CD4-positive, alpha-beta T cell (primary cell): Measurements from ENCODE around the gene FAM78A. TPM values are rescaled to one million over a fixed set of nuclear protein-coding genes. Genes with fewer than 3 reads are reported as not detected.

Source experiments
- ATAC-seq: fragments of 200-7000 bp; cut with Tn5 transposase; one replicate; pipeline ENCODE4 v1.10.0; 2022; ENCODE audit warnings: mild to moderate bottlenecking; ENCODE audit not compliant: poor library complexity
- CTCF ChIA-PET: fragments of 350-600 bp; sonication (Branson Sonifier 250); formaldehyde crosslinking; loops from one replicate; lab custom pipeline; 2021; ENCODE audit warnings: antibody characterized with exemption, inconsistent platforms; lab: Charles Lee
- POLR2A ChIA-PET: fragments of 350-600 bp; sonication (Branson Sonifier 250); formaldehyde crosslinking; loops from one replicate; lab custom pipeline; 2021; ENCODE audit warnings: antibody characterized with exemption, inconsistent platforms; lab: Charles Lee
- DNase-seq, 14 experiments: peaks; one replicate each; pipeline ENCODE4 v3.0.0-alpha.2; 2013 to 2020; ENCODE audit warnings: mixed read lengths in 2 of 14
- H3K27ac ChIP-seq, 2 donors: one replicate each; pipeline versions ENCODE4 v1.5.1 to v1.7.0; 2013; ENCODE audit warnings: low read length in 2 of 2, low read depth in 1 of 2, mild to moderate bottlenecking in 1 of 2
- H3K27me3 ChIP-seq, 2 experiments: 1 replicate in 1 of 2; 2 replicates in 1 of 2; pipeline versions ENCODE4 v1.6.1 to v1.7.0; 2013; ENCODE audit warnings: low read length in 2 of 2, control low read depth in 1 of 2, mild to moderate bottlenecking in 1 of 2, moderate library complexity in 1 of 2; ENCODE audit not compliant: insufficient read depth in 2 of 2, control insufficient read depth in 1 of 2
- H3K36me3 ChIP-seq: one replicate; pipeline ENCODE4 v1.6.1; 2013; ENCODE audit warnings: low read length, control low read depth; ENCODE audit not compliant: insufficient read depth
- H3K4me1 ChIP-seq: one replicate; pipeline ENCODE4 v1.6.1; 2013; ENCODE audit warnings: low read length, control low read depth; ENCODE audit not compliant: insufficient read depth
- H3K4me3 ChIP-seq: one replicate; pipeline ENCODE4 v1.5.1; 2013; ENCODE audit warnings: mild to moderate bottlenecking, low read length, moderate library complexity
- H3K9me3 ChIP-seq, 2 experiments: 1 replicate in 1 of 2; 2 replicates in 1 of 2; pipeline versions ENCODE4 v1.6.1 to v1.7.0; 2013; ENCODE audit warnings: low read length in 2 of 2, mild to moderate bottlenecking in 2 of 2, control low read depth in 1 of 2, moderate library complexity in 1 of 2; ENCODE audit not compliant: control insufficient read depth in 1 of 2, insufficient read depth in 1 of 2
- H3K27ac Mint-ChIP-seq: one replicate; pipeline ENCODE4 v1.8.0; 2020; ENCODE audit warnings: mixed read lengths
- H3K27me3 Mint-ChIP-seq: one replicate; pipeline ENCODE4 v1.8.0; 2021; ENCODE audit warnings: mixed read lengths
- H3K36me3 Mint-ChIP-seq: one replicate; pipeline ENCODE4 v1.8.0; 2021; ENCODE audit warnings: low read depth, mixed read lengths
- H3K4me1 Mint-ChIP-seq: one replicate; pipeline ENCODE4 v1.8.0; 2021; ENCODE audit warnings: low read depth, mixed read lengths
- H3K4me3 Mint-ChIP-seq: one replicate; pipeline ENCODE4 v1.8.0; 2020; ENCODE audit warnings: mild to moderate bottlenecking, mixed read lengths
- H3K9me3 Mint-ChIP-seq: one replicate; pipeline ENCODE4 v1.8.0; 2020; ENCODE audit warnings: mixed read lengths
- CTCF ChIP-seq: fragments of 200-600 bp; IDR thresholded peaks from one replicate; pipeline ENCODE4 v1.8.0; 2022; ENCODE audit warnings: antibody characterized with exemption, mild to moderate bottlenecking
- intact Hi-C, 2 experiments: fragments of 100-400 bp; cut with DNase I in 1 of 2; cut with micrococcal nuclease in 1 of 2; formaldehyde crosslinking; loops; one replicate each; pipeline versions ENCODE4 v1.15.1 to v1.9.0; 2023 to 2025; cut with DNase I, micrococcal nuclease
- total RNA-seq, 174 experiments: library from RNA in 2 of 174; stranded (reverse) in 2 of 174; gene quantifications; one replicate each; pipeline ENCODE4 v1.2.3 and lab custom pipeline; 2021 to 2026

FAM78A gene
- total RNA-seq, 2 experiments from 2014 or later, result 62.4 to 62.7 TPM

GRCh38 chr9:131298816-131299215 is 22.5 kb upstream of the FAM78A start:
- ATAC-seq (no peak), DNase-seq (no peak)
- Mint-ChIP-seq H3K36me3 (no peaks in the 10 kb centered on the region), H3K4me1 (no peaks in the 10 kb centered on the region), H3K27me3 (no peaks in the 10 kb centered on the region), H3K9me3 (no peaks in the 10 kb centered on the region), H3K4me3 (no peak overlapping the region), H3K27ac (no peak overlapping the region)
- H3K36me3 ChIP-seq, result no peaks in the 10 kb centered on the region
- intact Hi-C loops, result no loop called here
- no peaks in the 10 kb centered on the region for H3K4me1 ChIP-seq
- no peaks in the 10 kb centered on the region for H3K27me3 ChIP-seq
- no peaks in the 10 kb centered on the region for H3K9me3 ChIP-seq
- POLR2A ChIA-PET, result interaction anchor here (1.2 kb wide), 1 partner anchor 9 kb away, joined by 3 read pairs; the partner anchor contains the start of gene PLPP7
- H3K27ac ChIP-seq, result no peak overlapping the region
- no peak overlapping the region for H3K4me3 ChIP-seq
- CTCF ChIA-PET, result interaction anchor here (1.2 kb wide), 1 partner anchor 42 kb away, joined by 3 read pairs; no protein-coding TSS in a partner anchor
- no peak for TF ChIP-seq CTCF

- Mint-ChIP-seq H3K4me3 (no peak overlapping the region), H3K27me3 (no peaks in the 10 kb centered on the region), H3K27ac (no peak overlapping the region), H3K4me1 (no peaks in the 10 kb centered on the region), H3K9me3 (no peaks in the 10 kb centered on the region), H3K36me3 (no peaks in the 10 kb centered on the region)
- intact Hi-C loops, result no loop called here
- no peak overlapping the region for H3K4me3 ChIP-seq
- H3K4me1 ChIP-seq, result no peaks in the 10 kb centered on the region
- DNase-seq (no peak), ATAC-seq (no peak)
- H3K9me3 ChIP-seq, result no peaks in the 10 kb centered on the region
- no peak for TF ChIP-seq CTCF
- H3K27me3 ChIP-seq, result no peaks in the 10 kb centered on the region
- no peaks in the 10 kb centered on the region for H3K36me3 ChIP-seq
- CTCF ChIA-PET, result interaction anchor here (1.2 kb wide), 1 partner anchor 42 kb away, joined by 3 read pairs; no protein-coding TSS in a partner anchor
- no peak overlapping the region for H3K27ac ChIP-seq
- POLR2A ChIA-PET, result no interaction called here
Measured at GRCh38 chr9:131298341-131298740, 22.0 kb upstream of the FAM78A start.

GRCh38 chr9:131297903-131298302 is 21.6 kb upstream of the FAM78A start:
- no peak overlapping the region for H3K4me3 Mint-ChIP-seq
- ChIA-PET CTCF (interaction anchor here (1.2 kb wide), 1 partner anchor 42 kb away, joined by 3 read pairs; no protein-coding TSS in a partner anchor), POLR2A (no interaction called here)

More at GRCh38 chr9:131297903-131298302, 21.6 kb upstream of the FAM78A start:
- Mint-ChIP-seq H3K36me3 (no peaks in the 10 kb centered on the region), H3K4me1 (no peaks in the 10 kb centered on the region), H3K27ac (no peak overlapping the region), H3K9me3 (no peaks in the 10 kb centered on the region), H3K27me3 (no peaks in the 10 kb centered on the region)
- DNase-seq (no peak), ATAC-seq (no peak)
- H3K9me3 ChIP-seq, result no peaks in the 10 kb centered on the region
- H3K4me3 ChIP-seq, result no peak overlapping the region
- no peak for TF ChIP-seq CTCF
- no peaks in the 10 kb centered on the region for H3K4me1 ChIP-seq
- no peaks in the 10 kb centered on the region for H3K36me3 ChIP-seq
- H3K27me3 ChIP-seq, result no peaks in the 10 kb centered on the region
- no peak overlapping the region for H3K27ac ChIP-seq
- intact Hi-C loops, result no loop called here
